Measurements from ENCODE around the gene DOC2A.

DOC2A gene

DNA sequence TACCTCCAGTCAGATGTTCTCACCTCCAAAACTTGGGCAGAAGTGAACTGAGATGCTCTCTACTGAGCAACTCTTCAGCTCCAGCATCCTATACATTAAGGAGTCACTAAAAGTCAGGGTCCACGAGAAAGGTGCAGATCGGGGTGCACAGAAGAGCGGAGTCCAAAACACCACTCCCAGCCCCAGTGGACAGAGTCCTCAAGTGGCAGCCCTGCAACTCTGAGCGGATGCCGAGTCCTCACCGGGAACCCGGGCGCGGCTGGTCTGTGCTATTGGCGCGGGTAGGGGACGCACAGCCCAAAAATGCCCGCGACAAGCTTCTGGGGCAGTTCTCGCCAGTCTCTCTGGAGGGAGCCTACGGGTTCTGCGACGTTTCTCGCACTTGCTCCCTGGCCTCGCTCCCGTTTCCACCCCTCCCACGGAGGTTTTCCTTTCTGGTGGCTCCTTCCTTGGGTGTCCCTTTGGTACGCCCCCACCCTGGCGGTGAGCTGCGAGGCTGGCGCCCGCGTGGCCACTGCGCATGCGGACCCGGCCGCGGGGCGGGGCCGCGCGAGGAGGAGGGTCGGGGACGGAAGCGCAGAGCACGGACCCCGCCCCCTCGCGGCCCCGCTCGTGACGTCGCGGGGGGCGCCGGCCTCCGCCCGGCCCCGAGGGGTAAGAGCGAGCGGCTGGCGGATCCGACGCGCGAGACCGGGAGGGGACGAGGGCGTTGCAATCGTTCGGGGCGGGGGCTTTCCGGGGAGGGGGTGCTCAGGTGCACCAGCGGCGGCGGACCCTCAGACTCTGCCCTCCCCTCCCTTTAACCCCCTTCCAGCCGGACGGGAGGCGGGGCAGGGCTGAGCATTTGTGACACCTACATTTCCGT lies 49.1 kb downstream of the DOC2A start, which contains the start of gene TMEM219 (continued):
- TF ChIP-seq, protein P1, sequence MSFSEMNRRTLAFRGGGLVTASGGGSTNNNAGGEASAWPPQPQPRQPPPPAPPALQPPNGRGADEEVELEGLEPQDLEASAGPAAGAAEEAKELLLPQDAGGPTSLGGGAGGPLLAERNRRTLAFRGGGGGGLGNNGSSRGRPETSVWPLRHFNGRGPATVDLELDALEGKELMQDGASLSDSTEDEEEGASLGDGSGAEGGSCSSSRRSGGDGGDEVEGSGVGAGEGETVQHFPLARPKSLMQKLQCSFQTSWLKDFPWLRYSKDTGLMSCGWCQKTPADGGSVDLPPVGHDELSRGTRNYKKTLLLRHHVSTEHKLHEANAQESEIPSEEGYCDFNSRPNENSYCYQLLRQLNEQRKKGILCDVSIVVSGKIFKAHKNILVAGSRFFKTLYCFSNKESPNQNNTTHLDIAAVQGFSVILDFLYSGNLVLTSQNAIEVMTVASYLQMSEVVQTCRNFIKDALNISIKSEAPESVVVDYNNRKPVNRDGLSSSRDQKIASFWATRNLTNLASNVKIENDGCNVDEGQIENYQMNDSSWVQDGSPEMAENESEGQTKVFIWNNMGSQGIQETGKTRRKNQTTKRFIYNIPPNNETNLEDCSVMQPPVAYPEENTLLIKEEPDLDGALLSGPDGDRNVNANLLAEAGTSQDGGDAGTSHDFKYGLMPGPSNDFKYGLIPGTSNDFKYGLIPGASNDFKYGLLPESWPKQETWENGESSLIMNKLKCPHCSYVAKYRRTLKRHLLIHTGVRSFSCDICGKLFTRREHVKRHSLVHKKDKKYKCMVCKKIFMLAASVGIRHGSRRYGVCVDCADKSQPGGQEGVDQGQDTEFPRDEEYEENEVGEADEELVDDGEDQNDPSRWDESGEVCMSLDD (tag by site-specific recombination; IDR thresholded peaks at IDR 0.05): no peak
- TF ChIP-seq ZNF132 (tag by site-specific recombination; IDR thresholded peaks at IDR 0.05; ENCODE audit: borderline replicate concordance): no peak
- TF ChIP-seq ZNF426 (tag by site-specific recombination; IDR thresholded peaks at IDR 0.05): no peak
- peak; percentile 91 for TF ChIP-seq ZBTB26 (tag by site-specific recombination; optimal IDR thresholded peaks at IDR 0.05)
- TF ChIP-seq ZNF830 (tag by site-specific recombination; IDR thresholded peaks at IDR 0.05; ENCODE audit: low read depth): no peak
- TF ChIP-seq ZBTB20 (tag by site-specific recombination; IDR thresholded peaks at IDR 0.05): peak; percentile 98
- TF ChIP-seq ZNF2 (tag by site-specific recombination; IDR thresholded peaks at IDR 0.05): peak; percentile 81; the same call in 1 of the 2 replicates
- TF ChIP-seq KLF10 (tag by site-specific recombination; IDR thresholded peaks at IDR 0.05): peak; percentile 88
- TF ChIP-seq ZBTB1 (tag by site-specific recombination; IDR thresholded peaks at IDR 0.05): no peak
- TF ChIP-seq ZBTB8A (tag by site-specific recombination; IDR thresholded peaks at IDR 0.05): peak; percentile 92
- TF ChIP-seq CTCF (tag by site-specific recombination; IDR thresholded peaks at IDR 0.05): peak; percentile 94
- no peak for TF ChIP-seq ZNF843 (tag by site-specific recombination; IDR thresholded peaks at IDR 0.05)
- no peak for TF ChIP-seq ZNF473 (tag by site-specific recombination; IDR thresholded peaks at IDR 0.05)
- no peak for TF ChIP-seq ZNF148 (tag by site-specific recombination; IDR thresholded peaks at IDR 0.05; ENCODE audit: borderline replicate concordance)
- TF ChIP-seq, protein P2, sequence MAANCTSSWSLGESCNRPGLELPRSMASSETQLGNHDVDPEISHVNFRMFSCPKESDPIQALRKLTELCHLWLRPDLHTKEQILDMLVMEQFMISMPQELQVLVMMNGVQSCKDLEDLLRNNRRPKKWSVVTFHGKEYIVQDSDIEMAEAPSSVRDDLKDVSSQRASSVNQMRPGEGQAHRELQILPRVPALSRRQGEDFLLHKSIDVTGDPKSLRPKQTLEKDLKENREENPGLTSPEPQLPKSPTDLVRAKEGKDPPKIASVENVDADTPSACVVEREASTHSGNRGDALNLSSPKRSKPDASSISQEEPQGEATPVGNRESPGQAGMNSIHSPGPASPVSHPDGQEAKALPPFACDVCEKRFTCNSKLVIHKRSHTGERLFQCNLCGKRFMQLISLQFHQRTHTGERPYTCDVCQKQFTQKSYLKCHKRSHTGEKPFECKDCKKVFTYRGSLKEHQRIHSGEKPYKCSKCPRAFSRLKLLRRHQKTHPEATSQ (tag by site-specific recombination; IDR thresholded peaks at IDR 0.05): no peak
- peak; percentile 84 for TF ChIP-seq GLIS2 (tag by site-specific recombination; IDR thresholded peaks at IDR 0.05)
- no peak for TF ChIP-seq GLI2 (tag by site-specific recombination; IDR thresholded peaks at IDR 0.05; ENCODE audit: borderline replicate concordance, low read depth)
- TF ChIP-seq GLIS1 (tag by site-specific recombination; IDR thresholded peaks at IDR 0.05): peak; percentile 74; the same call in 1 of the 2 replicates
- TF ChIP-seq KLF1 (tag by site-specific recombination; IDR thresholded peaks at IDR 0.05): peak; percentile 78
- TF ChIP-seq, protein P3, sequence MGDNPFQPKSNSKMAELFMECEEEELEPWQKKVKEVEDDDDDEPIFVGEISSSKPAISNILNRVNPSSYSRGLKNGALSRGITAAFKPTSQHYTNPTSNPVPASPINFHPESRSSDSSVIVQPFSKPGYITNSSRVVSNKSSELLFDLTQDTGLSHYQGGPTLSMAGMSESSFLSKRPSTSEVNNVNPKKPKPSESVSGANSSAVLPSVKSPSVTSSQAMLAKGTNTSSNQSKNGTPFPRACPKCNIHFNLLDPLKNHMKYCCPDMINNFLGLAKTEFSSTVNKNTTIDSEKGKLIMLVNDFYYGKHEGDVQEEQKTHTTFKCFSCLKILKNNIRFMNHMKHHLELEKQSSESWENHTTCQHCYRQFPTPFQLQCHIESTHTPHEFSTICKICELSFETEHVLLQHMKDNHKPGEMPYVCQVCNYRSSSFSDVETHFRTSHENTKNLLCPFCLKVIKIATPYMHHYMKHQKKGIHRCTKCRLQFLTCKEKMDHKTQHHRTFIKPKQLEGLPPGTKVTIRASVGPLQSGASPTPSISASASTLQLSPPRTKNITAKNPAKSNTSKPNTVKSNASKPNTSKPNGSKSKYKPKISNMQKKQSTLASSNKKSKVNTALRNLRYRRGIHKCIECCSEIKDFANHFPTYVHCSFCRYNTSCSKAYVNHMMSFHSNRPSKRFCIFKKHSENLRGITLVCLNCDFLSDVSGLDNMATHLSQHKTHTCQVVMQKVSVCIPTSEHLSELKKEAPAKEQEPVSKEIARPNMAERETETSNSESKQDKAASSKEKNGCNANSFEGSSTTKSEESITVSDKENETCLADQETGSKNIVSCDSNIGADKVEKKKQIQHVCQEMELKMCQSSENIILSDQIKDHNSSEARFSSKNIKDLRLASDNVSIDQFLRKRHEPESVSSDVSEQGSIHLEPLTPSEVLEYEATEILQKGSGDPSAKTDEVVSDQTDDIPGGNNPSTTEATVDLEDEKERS (tag by site-specific recombination; IDR thresholded peaks at IDR 0.05): no peak
- TF ChIP-seq, protein P4, sequence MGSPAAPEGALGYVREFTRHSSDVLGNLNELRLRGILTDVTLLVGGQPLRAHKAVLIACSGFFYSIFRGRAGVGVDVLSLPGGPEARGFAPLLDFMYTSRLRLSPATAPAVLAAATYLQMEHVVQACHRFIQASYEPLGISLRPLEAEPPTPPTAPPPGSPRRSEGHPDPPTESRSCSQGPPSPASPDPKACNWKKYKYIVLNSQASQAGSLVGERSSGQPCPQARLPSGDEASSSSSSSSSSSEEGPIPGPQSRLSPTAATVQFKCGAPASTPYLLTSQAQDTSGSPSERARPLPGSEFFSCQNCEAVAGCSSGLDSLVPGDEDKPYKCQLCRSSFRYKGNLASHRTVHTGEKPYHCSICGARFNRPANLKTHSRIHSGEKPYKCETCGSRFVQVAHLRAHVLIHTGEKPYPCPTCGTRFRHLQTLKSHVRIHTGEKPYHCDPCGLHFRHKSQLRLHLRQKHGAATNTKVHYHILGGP (tag by site-specific recombination; IDR thresholded peaks at IDR 0.05): no peak
- no peak for TF ChIP-seq ZSCAN16 (tag by site-specific recombination; IDR thresholded peaks at IDR 0.05)
- TF ChIP-seq ZNF768 (tag by site-specific recombination; IDR thresholded peaks at IDR 0.05): no peak
- TF ChIP-seq ZNF239 (tag by site-specific recombination; IDR thresholded peaks at IDR 0.05): no peak
